ENCODE measurements around the gene ZC3H13.

The ZC3H13 gene

GRCh38 chr13:46062185-46062584 is 9.6 kb upstream of the ZC3H13 start:
- no peak for DNase-seq

DNA sequence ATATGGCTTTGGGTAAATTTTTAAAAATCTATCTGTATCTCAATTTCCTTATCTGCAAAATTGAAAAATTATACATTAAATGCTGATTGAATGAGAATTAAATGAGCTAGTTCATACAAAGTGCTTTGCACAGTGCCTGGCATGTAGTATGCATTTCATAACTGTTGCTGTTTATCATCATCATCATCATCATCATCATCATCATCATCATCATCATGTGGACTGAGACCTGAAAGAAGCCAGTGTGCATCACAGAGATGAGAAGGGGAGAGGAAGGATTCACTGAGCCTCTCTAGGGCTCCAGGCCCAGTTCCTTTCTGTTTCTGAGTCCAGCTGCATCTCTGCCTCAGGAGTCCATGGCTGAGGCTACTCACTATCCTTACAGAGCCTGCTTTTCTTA is 6.9 kb upstream of the ZC3H13 start:
- DNase-seq = no peak

DNA sequence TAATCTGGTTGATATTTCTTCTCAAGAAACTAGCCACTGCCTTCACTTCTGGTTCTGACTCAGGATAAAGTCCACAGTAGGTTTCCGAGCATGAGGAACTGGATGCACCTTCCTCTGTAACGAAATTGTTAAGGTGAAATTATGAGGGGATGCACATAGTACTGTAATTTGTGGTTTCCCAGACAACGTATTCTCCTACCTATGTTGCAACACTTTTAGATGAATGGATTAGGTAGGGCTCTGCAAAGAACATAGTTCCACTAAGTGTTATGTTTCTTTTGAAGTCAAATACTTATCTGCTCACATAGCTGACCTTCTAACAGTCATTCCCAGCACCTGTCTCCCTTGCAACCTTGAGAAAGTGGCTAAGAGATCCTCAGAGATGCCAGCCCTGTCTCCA is 5.7 kb upstream of the ZC3H13 start:
- DNase-seq = no peak

- no peak for DNase-seq
Observed at GRCh38 chr13:46057256-46058015, 4.9 kb upstream of the ZC3H13 start.

- DNase-seq = no peak
Observed at GRCh38 chr13:46053162-46054012, 841 bp upstream of the ZC3H13 start.

DNA sequence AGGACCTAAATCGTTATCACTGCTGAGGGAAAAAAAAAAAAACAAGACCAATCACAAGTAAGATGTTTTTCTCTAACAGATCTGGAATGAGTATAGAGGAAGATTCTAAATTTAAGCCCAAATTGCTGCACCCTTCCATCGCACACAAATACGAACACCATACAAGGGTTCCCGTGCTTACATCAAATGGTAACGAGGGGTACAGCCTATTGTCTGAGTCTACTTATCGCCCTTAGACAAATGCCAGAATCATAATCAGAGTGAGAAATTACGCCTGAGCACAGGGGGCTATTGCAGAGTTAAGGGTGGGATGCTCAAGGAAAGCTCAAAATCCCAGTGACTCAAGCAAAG is 603 bp downstream of the ZC3H13 start:
- DNase-seq = no peak

- no peak for DNase-seq
Observed at GRCh38 chr13:46050771-46051170, 1.8 kb downstream of the ZC3H13 start.

DNA sequence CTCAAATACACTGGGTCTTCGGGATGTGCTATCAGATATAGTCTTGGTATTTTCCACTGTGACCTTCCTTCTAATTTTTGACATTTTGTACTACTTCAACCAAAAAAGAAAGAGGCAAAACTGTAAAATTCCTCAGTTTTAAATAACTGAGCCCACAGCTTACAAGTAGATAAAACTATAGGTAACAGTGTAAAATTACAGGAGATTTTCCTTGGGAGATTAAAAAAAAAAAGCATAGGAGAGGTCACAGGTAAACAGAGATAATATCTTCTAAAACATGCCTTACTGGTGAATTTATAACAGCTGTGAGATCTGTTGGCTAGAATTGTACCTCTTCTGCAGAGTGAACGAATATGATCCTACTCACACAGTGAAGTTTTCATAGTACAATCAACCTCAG is 7.1 kb downstream of the ZC3H13 start:
- no peak for DNase-seq

GRCh38 chr13:46043647-46044046 is 8.9 kb downstream of the ZC3H13 start:
- DNase-seq = no peak

DNA sequence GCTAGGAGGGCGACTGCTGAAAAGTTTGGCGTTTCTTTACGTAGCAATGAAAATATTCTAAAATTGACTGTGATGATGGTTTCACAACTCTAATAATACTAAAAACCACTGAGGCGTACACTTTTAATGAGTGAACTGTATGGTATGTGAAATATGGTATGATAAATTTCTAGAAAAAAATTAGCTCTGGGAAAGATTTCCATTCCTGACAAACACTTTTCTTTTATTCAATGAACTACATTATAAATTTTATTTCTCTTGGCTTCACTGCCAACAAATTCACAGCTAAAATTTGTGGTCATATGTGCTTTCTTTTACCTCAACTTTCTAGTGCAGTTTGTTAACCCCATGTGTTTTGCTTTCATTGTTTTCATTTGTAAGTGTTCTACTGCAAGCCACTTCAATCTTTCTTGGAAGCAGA is 11.1 kb downstream of the ZC3H13 start:
- DNase-seq = no peak

- DNase-seq = no peak
Observed at GRCh38 chr13:46040763-46041162, 11.8 kb downstream of the ZC3H13 start.

- no peak for DNase-seq
Observed at GRCh38 chr13:46039411-46040182, 12.9 kb downstream of the ZC3H13 start.

GRCh38 chr13:46038296-46038695 is 14.2 kb downstream of the ZC3H13 start:
- DNase-seq = no peak

DNA sequence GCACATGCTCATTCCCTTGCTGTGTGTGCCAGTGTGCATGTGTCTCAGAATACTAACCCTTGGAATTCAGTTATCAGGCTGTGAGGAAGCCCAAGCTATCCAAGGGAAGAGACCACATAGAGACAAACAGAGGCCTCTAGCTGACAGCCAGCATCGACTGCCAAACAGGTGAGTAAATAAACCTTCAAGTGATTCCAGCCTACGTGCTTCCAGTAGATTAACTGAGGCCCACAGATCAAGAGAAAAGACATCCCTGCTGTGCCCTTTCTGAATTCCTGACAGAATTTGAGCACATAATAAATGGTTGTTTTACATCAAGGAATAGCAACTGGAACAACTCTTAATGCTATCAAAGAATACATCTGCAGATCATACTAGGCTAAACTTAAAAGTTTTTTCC is 17.5 kb downstream of the ZC3H13 start:
- no peak for DNase-seq

GRCh38 chr13:46032341-46032740 is 20.2 kb downstream of the ZC3H13 start:
- DNase-seq = no peak

- no peak for DNase-seq
Observed at GRCh38 chr13:46031581-46032263, 20.8 kb downstream of the ZC3H13 start.

DNA sequence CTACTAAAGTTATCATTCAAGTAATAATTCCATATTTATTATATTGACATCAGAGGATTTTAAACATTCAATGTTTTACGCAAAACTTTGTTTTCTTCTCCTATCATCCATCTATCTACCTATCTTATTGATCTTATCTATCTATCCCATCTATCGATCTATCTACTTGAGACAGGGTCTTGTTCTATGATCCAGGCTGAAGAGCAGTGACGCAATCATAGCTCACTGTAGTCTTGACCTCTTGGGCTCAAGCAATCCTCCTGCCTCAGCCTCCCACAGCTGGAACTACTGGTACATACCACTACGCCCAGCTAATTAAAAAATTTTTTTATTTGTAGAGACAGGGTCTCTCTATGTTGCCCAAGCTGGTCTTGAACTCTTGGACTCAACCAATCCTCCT is 27.4 kb downstream of the ZC3H13 start:
- no peak for DNase-seq

DNA sequence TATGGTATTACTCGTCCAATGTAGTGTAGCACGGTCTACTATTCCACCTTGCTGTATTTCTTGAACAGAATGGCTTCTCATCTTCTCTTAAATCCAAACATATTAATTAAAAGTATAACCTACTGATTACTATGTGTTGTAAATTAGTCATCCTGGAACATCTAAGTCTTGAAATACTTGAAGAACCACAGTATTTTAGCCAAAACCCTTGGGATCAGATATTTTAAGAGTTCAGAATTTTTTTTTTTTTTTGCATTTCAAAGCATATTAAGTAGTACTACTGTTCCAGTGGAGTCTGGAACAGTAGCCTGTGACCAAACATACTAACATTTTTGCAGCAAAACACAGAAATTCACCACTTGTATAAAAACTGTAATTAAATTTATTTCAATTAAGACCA is 30.1 kb downstream of the ZC3H13 start:
- no peak for DNase-seq

DNA sequence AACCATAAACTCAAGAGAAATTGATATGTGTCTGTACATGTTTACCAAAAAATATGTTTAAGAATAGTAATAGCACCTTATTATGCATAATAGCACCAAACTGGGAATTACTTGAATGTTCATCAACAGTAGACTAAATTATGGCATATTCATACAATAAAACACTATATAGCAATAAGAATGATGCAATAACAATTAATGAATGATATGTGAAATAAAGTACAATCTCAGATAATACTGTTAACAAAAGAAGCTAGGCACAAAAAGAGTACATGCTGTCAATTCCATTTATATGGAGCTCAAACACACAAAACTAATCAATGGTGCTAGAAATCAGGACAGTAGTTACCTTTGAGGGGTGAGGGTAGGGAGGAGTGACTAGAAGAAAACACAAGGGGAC is 36.3 kb downstream of the ZC3H13 start:
- no peak for DNase-seq

GRCh38 chr13:46015366-46015765 is 37.2 kb downstream of the ZC3H13 start:
- DNase-seq = no peak

GRCh38 chr13:46012404-46012803 is 40.1 kb downstream of the ZC3H13 start:
- DNase-seq = no peak

DNA sequence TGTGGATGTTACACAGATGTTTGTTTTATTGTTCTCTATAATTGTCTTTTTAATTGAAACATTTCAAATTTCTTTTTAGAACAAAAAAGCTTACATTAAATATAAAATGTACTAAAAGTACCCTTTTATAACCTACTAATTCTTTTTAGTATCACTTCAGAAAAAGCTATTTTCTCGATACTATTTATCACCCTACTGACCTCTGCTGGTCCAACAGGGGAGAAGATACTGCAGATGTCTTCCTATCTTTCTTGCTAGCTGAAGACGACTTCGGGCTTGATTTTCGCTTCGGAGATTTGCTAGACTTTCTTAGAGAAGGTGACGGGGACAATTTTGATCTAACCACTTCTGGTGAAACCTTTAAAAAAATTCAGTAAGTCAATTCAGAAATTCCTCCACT is 42.4 kb downstream of the ZC3H13 start:
- no peak for DNase-seq

DNA sequence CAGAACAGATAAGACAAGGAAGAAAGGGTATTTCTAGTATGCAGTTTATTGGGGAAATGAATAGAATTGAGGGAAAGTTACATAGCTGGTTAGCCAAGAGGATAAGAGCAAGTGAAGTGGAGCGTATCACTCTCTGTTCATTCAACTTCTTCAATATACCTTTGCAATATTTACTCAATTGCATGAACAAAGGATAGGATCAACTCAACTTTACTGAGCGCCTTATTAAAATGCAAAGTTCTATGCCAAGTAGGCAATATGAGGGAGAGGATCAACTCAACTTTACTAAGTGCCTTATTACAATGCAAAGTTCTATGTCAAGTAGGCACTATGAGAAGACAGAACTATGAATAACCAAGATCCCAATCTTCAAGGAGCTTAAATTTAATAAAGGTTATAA is 43.9 kb downstream of the ZC3H13 start:
- DNase-seq = no peak

Measured in activated CD4-positive, alpha-beta T cell treated with anti-CD3 and anti-CD28 coated beads, Interleukin-2, amount 50 U/mL, for 4 hours (primary cell).